GM12875 (cell line): Measurements from ENCODE around the gene SEMA5A.

Experiments
- H3K4me3 ChIP-seq: one replicate; pipeline ENCODE4 v1.5.1; 2011; ENCODE audit warnings: low read depth, low read length, control low read depth
- TF ChIP-seq, protein P1 (sequence below): IDR thresholded peaks from 2 replicates; pipeline ENCODE4 v1.5.1; 2011; ENCODE audit warnings: low read depth, mild to moderate bottlenecking, control low read depth, inconsistent platforms, low read length, moderate library complexity, borderline replicate concordance; ENCODE audit not compliant: insufficient read depth

Gene SEMA5A

DNA sequence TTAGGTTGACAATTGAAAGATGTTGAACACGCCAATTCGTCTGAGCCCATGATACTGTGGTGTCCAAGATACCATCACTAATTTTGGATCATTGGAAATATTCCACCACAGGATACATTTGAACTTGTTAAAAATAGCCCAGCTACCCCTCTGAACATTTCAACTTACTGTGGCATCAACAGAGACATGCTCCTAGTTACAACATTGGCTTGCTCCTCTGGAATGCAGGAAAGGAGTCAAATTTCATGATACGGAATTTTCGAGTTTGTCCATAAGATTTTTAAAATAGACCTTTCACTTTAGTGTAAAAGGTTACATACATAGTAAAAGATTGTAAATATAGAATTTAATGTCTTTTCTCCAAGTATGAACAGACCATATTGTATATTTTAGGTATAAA, 12.8 kb downstream of the SEMA5A start:
- TF ChIP-seq, protein P1, sequence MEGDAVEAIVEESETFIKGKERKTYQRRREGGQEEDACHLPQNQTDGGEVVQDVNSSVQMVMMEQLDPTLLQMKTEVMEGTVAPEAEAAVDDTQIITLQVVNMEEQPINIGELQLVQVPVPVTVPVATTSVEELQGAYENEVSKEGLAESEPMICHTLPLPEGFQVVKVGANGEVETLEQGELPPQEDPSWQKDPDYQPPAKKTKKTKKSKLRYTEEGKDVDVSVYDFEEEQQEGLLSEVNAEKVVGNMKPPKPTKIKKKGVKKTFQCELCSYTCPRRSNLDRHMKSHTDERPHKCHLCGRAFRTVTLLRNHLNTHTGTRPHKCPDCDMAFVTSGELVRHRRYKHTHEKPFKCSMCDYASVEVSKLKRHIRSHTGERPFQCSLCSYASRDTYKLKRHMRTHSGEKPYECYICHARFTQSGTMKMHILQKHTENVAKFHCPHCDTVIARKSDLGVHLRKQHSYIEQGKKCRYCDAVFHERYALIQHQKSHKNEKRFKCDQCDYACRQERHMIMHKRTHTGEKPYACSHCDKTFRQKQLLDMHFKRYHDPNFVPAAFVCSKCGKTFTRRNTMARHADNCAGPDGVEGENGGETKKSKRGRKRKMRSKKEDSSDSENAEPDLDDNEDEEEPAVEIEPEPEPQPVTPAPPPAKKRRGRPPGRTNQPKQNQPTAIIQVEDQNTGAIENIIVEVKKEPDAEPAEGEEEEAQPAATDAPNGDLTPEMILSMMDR, result no peak
- H3K4me3 ChIP-seq, result no peak overlapping the region

DNA sequence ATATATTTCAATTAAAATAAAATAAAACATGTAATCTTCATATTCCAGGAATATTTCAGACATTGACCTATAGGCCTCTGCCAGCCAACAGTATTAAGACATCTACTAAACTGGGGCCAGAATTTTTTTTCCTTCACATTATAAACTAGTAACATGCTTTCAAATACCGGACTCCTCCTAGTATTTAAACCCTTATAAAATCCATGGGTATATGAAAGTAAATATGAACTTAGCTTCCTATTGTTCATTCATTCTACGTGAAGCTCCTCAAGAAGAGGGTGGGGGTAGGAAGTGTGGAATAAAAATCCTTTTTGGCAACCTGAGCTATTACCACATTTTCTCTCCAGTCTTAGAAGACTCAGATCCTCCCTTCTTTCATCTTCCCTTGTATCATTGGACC, 16.4 kb downstream of the SEMA5A start:
- TF ChIP-seq, protein P1, result no peak
- no peak overlapping the region for H3K4me3 ChIP-seq

DNA sequence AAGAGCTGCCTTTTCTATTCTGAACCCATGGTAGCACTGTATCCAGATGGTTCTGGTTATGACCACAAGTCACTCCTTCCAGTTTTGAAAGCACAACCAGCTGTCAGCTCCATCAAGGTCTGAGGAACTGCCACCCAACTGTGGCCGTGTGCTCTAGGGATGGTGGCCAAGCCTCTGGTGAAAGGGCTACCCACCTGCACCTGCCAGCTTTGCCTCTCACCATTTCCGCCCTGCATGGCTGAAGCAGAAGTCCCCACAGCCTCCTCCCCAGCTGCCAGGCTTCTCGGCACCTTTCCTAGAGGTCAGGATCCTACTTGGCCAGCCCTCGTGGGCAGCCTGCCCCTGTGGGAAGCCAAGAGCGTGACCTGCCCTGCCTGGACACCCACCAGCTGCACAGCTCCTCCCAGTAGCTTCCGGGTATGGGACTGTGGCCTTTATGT, 16.8 kb downstream of the SEMA5A start:
- no peak overlapping the region for H3K4me3 ChIP-seq
- TF ChIP-seq, protein P1, result no peak

DNA sequence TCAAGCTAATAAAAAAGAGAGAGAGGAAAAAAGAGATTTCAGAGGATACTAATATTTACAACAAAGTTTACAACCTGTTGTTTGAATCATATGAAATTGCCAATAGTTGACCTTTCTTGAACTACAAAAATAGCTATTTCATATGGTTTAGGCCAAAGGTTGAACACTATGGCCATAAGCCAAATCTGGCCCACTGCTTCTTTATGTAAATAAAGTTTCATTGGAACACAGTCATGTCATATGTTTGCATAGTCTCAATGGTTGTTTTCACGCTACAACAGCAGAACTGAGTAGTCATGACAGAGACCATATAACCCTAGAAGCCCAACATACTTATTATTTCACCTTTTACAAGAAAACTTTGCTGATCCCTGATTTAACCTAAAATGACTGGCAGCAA, 20.9 kb downstream of the SEMA5A start:
- TF ChIP-seq, protein P1, result no peak

DNA sequence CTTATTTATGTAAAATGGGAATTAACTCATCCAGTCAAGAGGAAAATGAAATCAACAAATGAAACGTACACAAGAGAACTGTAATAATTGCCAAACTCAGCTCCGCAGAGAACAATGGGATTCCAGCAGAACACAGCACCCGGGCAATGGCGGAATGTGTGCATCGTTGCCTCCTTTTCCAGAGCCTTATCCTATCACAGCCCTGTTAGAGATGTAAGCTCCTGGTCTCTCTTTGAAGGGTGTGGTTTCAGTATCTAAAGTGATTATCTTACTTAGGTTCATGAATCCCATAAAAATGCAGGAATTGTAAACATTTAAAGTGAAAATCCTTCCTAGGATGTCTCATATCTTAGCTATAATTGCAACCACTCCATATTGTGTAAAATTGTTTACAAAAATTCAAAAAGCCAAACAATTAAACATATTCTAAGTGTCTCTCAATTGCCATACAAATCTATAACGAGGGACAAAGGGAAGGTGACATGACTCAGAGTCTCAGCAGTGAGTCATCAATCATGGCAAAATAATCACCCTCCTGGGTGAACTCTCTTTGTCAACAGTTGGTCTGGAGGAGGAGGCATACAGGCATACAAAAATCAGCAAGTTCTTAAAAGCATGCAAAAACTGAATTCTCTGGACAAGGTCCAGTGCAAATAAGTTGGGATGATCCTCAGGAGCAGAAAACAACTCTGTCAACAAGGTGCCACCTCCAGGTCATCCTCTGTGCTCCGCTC, 22.6 kb downstream of the SEMA5A start:
- no peak overlapping the region for H3K4me3 ChIP-seq

More for the DNA sequence above, 20.9 kb downstream of the SEMA5A start:
- no peak overlapping the region for H3K4me3 ChIP-seq

DNA sequence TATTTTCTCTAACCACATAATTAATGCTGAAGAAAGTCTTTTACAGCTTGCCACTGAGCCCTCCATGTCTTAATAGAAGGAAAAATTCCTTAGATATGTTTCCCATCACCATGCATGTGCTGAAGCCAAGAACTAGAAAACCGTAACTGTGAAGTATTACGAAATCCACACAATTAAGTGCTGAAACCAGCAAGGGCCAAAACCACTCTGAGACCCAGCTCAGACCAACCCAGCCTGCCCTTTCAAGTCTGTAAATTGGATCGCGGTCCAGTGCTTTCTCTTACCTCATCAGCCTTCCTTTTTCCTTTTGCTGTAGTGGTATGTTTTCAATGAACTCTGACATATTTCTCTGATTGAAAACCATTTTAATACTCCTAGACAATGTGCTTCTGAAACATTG, 26.3 kb downstream of the SEMA5A start:
- no peak overlapping the region for H3K4me3 ChIP-seq
- TF ChIP-seq, protein P1, result no peak

More for the DNA sequence above, 22.6 kb downstream of the SEMA5A start:
- TF ChIP-seq, protein P1, result no peak

DNA sequence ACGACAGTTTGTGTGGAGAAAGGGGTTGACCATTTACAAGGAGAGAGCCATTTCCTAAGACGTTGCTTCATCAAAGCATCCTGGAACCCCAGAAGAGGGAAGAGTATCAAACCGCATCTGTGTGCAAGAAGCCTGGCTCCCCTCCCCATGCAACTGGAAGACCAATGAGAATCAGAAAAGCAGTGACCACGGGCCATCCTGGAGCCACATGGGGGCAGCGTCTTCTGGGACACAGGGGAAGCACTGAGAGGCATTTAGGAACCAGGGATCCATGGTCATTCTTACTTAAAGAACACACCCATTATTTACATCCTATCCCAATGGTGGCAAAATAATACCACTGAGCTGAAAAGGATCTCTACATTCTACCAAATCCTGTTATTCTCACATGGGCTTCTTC, 29.3 kb downstream of the SEMA5A start:
- TF ChIP-seq, protein P1, result no peak
- H3K4me3 ChIP-seq, result no peak overlapping the region
